BJ (cell line): ENCODE data around the gene NPS. TPM values are rescaled to one million over a fixed set of nuclear protein-coding genes. Genes with fewer than 3 reads are reported as not detected.

Experiments
- CTCF ChIA-PET: fragments of 350-600 bp; formaldehyde crosslinking; extraction: SDS; loops from one replicate; lab custom pipeline; 2021; ENCODE audit warnings: antibody characterized with exemption, inconsistent platforms; lab: Yijun Ruan, JAX
- POLR2A ChIA-PET: fragments of 300-600 bp; sonication (Branson Sonifier 250); formaldehyde crosslinking; extraction: SDS; loops from one replicate; lab custom pipeline; 2021; ENCODE audit warnings: antibody characterized with exemption; lab: Charles Lee
- DNase-seq: peaks from one replicate; pipeline ENCODE4 v3.0.0-alpha.2; 2011; ENCODE audit warnings: low read depth
- H3K27me3 ChIP-seq: 2 replicates; pipeline ENCODE4 v1.6.0; 2011; ENCODE audit warnings: low read length; ENCODE audit not compliant: control insufficient read depth, insufficient read depth
- H3K36me3 ChIP-seq: 2 replicates; pipeline ENCODE4 v1.5.1; 2011; ENCODE audit warnings: low read length; ENCODE audit not compliant: control insufficient read depth, insufficient read depth
- H3K4me3 ChIP-seq: 2 replicates; pipeline ENCODE4 v1.5.1; 2011; ENCODE audit warnings: low read depth, mild to moderate bottlenecking, control low read depth, low read length
- polyA plus RNA-seq: library from polyadenylated mRNA; depleted of rRNA; stranded (reverse); fragments of >200 nt; gene quantifications from 2 replicates; pipeline ENCODE4 v1.2.3, GENCODE V29; 2011
- TF ChIP-seq, protein P1 (sequence below): IDR thresholded peaks from 2 replicates; pipeline ENCODE4 v1.5.1; 2011; ENCODE audit warnings: low read depth, mild to moderate bottlenecking, control low read depth, inconsistent platforms, low read length, moderate library complexity; ENCODE audit not compliant: insufficient read depth

The NPS gene
- polyA plus RNA-seq, 1 experiment: not detected

DNA sequence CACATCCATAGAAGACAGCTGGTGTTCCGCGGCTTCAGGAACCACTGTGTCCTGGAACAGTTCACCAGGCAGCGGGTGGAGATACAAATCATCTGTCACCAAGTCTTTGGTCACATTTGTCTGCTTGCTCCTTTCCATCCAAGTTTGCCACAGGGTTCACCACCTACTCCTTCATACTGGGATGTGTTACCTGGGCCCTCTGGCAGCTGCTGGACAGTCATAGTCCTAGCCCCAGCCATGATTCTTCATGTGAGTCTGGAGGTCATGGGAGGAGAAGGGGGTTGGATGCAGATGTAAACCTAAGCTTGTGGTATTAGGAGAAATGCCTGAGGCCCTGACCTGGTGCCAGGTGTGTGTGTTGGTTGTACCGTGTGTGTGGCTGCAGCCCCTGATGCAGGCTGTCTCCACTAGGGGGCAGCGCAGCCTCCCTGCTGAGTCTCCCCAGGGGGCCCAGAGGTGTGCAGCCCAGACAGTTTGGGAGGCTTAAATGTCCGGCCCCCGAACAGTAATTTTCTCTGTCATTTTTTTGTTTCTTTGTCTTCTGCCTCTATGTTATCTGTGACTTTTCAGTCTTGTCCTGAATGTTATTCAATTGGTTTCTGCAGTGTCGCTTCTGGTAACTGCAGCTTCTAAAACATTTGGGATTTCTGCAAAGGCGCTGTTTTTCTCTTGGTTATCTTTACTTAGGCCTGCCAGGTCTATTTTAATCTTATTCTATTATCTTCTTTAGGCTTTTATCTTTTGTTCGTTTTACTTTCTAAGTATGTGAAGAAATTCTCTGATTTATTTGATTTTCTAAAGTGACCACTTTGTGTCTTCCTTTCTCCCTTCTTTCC, 14.8 kb downstream of the NPS start:
- CTCF ChIA-PET: interaction anchor here (0.6 to 1.5 kb wide), 3 partner anchors 8 to 445 kb away, joined by 3 to 5 read pairs (median 3); no protein-coding TSS in a partner anchor
- no peak for DNase-seq
- no peaks in the 10 kb centered on the region for H3K27me3 ChIP-seq
- TF ChIP-seq, protein P1, sequence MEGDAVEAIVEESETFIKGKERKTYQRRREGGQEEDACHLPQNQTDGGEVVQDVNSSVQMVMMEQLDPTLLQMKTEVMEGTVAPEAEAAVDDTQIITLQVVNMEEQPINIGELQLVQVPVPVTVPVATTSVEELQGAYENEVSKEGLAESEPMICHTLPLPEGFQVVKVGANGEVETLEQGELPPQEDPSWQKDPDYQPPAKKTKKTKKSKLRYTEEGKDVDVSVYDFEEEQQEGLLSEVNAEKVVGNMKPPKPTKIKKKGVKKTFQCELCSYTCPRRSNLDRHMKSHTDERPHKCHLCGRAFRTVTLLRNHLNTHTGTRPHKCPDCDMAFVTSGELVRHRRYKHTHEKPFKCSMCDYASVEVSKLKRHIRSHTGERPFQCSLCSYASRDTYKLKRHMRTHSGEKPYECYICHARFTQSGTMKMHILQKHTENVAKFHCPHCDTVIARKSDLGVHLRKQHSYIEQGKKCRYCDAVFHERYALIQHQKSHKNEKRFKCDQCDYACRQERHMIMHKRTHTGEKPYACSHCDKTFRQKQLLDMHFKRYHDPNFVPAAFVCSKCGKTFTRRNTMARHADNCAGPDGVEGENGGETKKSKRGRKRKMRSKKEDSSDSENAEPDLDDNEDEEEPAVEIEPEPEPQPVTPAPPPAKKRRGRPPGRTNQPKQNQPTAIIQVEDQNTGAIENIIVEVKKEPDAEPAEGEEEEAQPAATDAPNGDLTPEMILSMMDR: peak; percentile 17; the same call in 1 of the 2 replicates
- no peaks in the 10 kb centered on the region for H3K36me3 ChIP-seq
- no peak overlapping the region for H3K4me3 ChIP-seq
- POLR2A ChIA-PET: no interaction called here

DNA sequence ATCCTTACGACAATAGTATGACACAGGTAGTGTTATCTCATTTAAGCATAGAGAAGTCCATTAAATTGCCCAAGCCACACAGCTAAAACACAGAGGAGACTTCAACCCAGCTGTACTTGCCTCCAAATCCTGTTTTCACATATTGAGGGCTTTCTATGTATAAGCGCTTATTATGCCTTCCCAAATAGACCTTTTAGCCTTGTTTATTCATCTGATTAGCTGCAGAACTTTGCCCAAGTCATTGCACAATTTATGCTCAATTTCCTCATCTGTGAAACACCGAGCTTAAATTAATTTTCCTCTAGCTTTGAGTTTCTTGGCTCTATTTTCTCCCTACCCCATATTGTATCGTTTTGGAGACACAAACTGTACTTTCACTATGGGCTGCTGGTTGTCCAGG, 15.5 kb downstream of the NPS start:
- H3K36me3 ChIP-seq: no peaks in the 10 kb centered on the region
- TF ChIP-seq, protein P1: no peak
- DNase-seq: no peak
- CTCF ChIA-PET: interaction anchor here (0.6 to 1.5 kb wide), 2 partner anchors 9 to 445 kb away, joined by 3 read pairs; no protein-coding TSS in a partner anchor
- POLR2A ChIA-PET: no interaction called here
- no peaks in the 10 kb centered on the region for H3K27me3 ChIP-seq
- H3K4me3 ChIP-seq: no peak overlapping the region

- POLR2A ChIA-PET: no interaction called here
- TF ChIP-seq, protein P1: no peak
- no peak for DNase-seq
- Histone ChIP-seq H3K4me3 (no peak overlapping the region), H3K27me3 (no peaks in the 10 kb centered on the region), H3K36me3 (no peaks in the 10 kb centered on the region)
- CTCF ChIA-PET: interaction anchor here (1.1 to 1.5 kb wide), 2 partner anchors 10 to 13 kb away, joined by 3 read pairs; no protein-coding TSS in a partner anchor
Observed at GRCh38 chr10:127565583-127565982, 16.5 kb downstream of the NPS start.

GRCh38 chr10:127569210-127569609, 20.1 kb downstream of the NPS start:
- TF ChIP-seq, protein P1: no peak
- no peak overlapping the region for H3K4me3 ChIP-seq
- POLR2A ChIA-PET: no interaction called here
- no peaks in the 10 kb centered on the region for H3K27me3 ChIP-seq
- CTCF ChIA-PET: no interaction called here
- no peak for DNase-seq
- H3K36me3 ChIP-seq: no peaks in the 10 kb centered on the region

- CTCF ChIA-PET: no interaction called here
Observed at GRCh38 chr10:127570036-127570435, 20.9 kb downstream of the NPS start.

More at GRCh38 chr10:127570036-127570435, 20.9 kb downstream of the NPS start:
- TF ChIP-seq, protein P1: no peak
- DNase-seq: no peak
- H3K27me3 ChIP-seq: no peaks in the 10 kb centered on the region
- POLR2A ChIA-PET: no interaction called here
- H3K4me3 ChIP-seq: no peak overlapping the region
- no peaks in the 10 kb centered on the region for H3K36me3 ChIP-seq
